GM23338 (cell line): ENCODE data around the gene EP400. TPM values are rescaled to one million over a fixed set of nuclear protein-coding genes. Genes with fewer than 3 reads are reported as not detected.

Experiments used
- ATAC-seq: fragments of 200-7000 bp; cut with Tn5 transposase; 3 replicates; pipeline ENCODE4 v1.9.1; 2020
- DNase-seq: peaks from one replicate; pipeline ENCODE4 v3.0.0-alpha.2; 2015; ENCODE audit warnings: low spot score
- H2AFZ ChIP-seq: fragments of 200-600 bp; sonication (generic); 2 replicates; pipeline ENCODE4 v1.8.0; 2016; ENCODE audit warnings: antibody characterized with exemption, mild to moderate bottlenecking, moderate library complexity
- H3F3A ChIP-seq: fragments of 200-600 bp; sonication (generic); replicated peaks from 2 replicates; pipeline ENCODE4 v1.8.0; 2017; ENCODE audit warnings: antibody characterized with exemption, mixed run types, low read depth
- H3K27ac ChIP-seq: fragments of 200-600 bp; sonication (generic); 2 replicates; pipeline ENCODE4 v1.6.1; 2016; ENCODE audit warnings: low read depth
- H3K27me3 ChIP-seq: fragments of 200-600 bp; sonication (generic); 2 replicates; pipeline ENCODE4 v1.8.0; 2016; ENCODE audit warnings: mild to moderate bottlenecking, mixed run types, moderate library complexity; ENCODE audit not compliant: insufficient read depth
- H3K36me3 ChIP-seq: fragments of 200-600 bp; sonication (generic); 2 replicates; pipeline ENCODE4 v1.8.0; 2016; ENCODE audit warnings: mild to moderate bottlenecking; ENCODE audit not compliant: insufficient read depth
- H3K4me1 ChIP-seq: fragments of 200-600 bp; sonication (generic); 2 replicates; pipeline ENCODE4 v1.8.0; 2016; ENCODE audit warnings: mild to moderate bottlenecking, moderate library complexity; ENCODE audit not compliant: insufficient read depth
- H3K4me2 ChIP-seq: fragments of 200-600 bp; sonication (generic); 2 replicates; pipeline ENCODE4 v1.7.1; 2017; ENCODE audit warnings: mixed run types
- H3K4me3 ChIP-seq: fragments of 200-600 bp; sonication (generic); 2 replicates; pipeline ENCODE4 v1.6.1; 2016; ENCODE audit warnings: mixed run types
- H3K79me2 ChIP-seq: fragments of 200-600 bp; sonication (generic); replicated peaks from 2 replicates; pipeline ENCODE4 v1.8.0; 2017; ENCODE audit warnings: mild to moderate bottlenecking; ENCODE audit not compliant: insufficient read depth
- H3K9me2 ChIP-seq: fragments of 200-600 bp; sonication (generic); 2 replicates; pipeline ENCODE4 v1.8.0; 2017; ENCODE audit not compliant: insufficient read depth
- H4K20me1 ChIP-seq: fragments of 200-600 bp; sonication (generic); replicated peaks from 2 replicates; pipeline ENCODE4 v1.8.0; 2017; ENCODE audit warnings: mild to moderate bottlenecking; ENCODE audit not compliant: insufficient read depth
- H3K27ac Mint-ChIP-seq: 2 replicates; pipeline ENCODE4 v1.8.0; 2020; ENCODE audit warnings: inconsistent platforms, mild to moderate bottlenecking, moderate library complexity, mixed read lengths
- H3K27me3 Mint-ChIP-seq: 3 replicates; pipeline ENCODE4 v1.8.0; 2022; ENCODE audit warnings: low read depth, mild to moderate bottlenecking, moderate library complexity, mixed read lengths, inconsistent platforms; ENCODE audit not compliant: insufficient read depth, poor library complexity
- H3K36me3 Mint-ChIP-seq: 3 replicates; pipeline ENCODE4 v1.8.0; 2021; ENCODE audit warnings: low read depth, mild to moderate bottlenecking, inconsistent platforms, moderate library complexity, mixed read lengths
- H3K4me1 Mint-ChIP-seq: 3 replicates; pipeline ENCODE4 v1.8.0; 2020; ENCODE audit warnings: mild to moderate bottlenecking, inconsistent platforms, mixed read lengths
- H3K4me3 Mint-ChIP-seq: 3 replicates; pipeline ENCODE4 v1.8.0; 2021; ENCODE audit warnings: moderate library complexity, mild to moderate bottlenecking, inconsistent platforms, mixed read lengths
- H3K9me3 Mint-ChIP-seq: 3 replicates; pipeline ENCODE4 v1.8.0; 2020; ENCODE audit warnings: moderate library complexity, mild to moderate bottlenecking, inconsistent platforms, mixed read lengths
- EZH2 ChIP-seq: fragments of 200-600 bp; sonication (generic); IDR thresholded peaks from one replicate; pipeline ENCODE4 v1.8.0; 2017; ENCODE audit warnings: antibody characterized with exemption, mild to moderate bottlenecking, low read depth; ENCODE audit not compliant: unreplicated experiment
- EZH2phosphoT487 ChIP-seq: fragments of 200-600 bp; sonication (generic); IDR thresholded peaks from one replicate; pipeline ENCODE4 v1.8.1; 2018; ENCODE audit warnings: antibody characterized with exemption; ENCODE audit not compliant: unreplicated experiment
- JUNB ChIP-seq: IDR thresholded peaks from one replicate; pipeline ENCODE4 v1.6.1; 2016; ENCODE audit warnings: antibody characterized with exemption; ENCODE audit not compliant: unreplicated experiment
- NANOG ChIP-seq: IDR thresholded peaks from 2 replicates; pipeline ENCODE4 v1.6.1; 2016; ENCODE audit warnings: antibody characterized with exemption, borderline replicate concordance
- POLR2AphosphoS5 ChIP-seq: IDR thresholded peaks from 2 replicates; pipeline ENCODE4 v1.6.1; 2016; ENCODE audit warnings: antibody characterized with exemption, low read depth
- STAT1 ChIP-seq: IDR thresholded peaks from one replicate; pipeline ENCODE4 v1.6.1; 2016; ENCODE audit warnings: antibody characterized with exemption; ENCODE audit not compliant: unreplicated experiment
- ZNF331 ChIP-seq: fragments of 250-450 bp; sonication (Bioruptor Pico); IDR thresholded peaks from 2 replicates; pipeline ENCODE4 v1.5.0; 2020; ENCODE audit warnings: low read depth, mild to moderate bottlenecking, moderate library complexity
- ZNF462 ChIP-seq: fragments of 250-450 bp; sonication (Bioruptor Pico); IDR thresholded peaks from 2 replicates; pipeline ENCODE4 v1.5.0; 2020; ENCODE audit warnings: mild to moderate bottlenecking, moderate library complexity
- polyA plus RNA-seq: library from polyadenylated mRNA; unstranded; fragments of >200 nt; fragmentation: Nextera tagmentation; extraction: Ambion mirVana; gene quantifications from 2 replicates; pipeline ENCODE4 v1.2.1, GENCODE V29; 2016
- total RNA-seq: library from RNA; depleted of rRNA; stranded (reverse); fragments of >200 nt; shearing (Covaris generic); gene quantifications from 2 replicates; pipeline ENCODE4 v1.2.3, GENCODE V29; 2014

Gene EP400
- total and polyA plus RNA-seq, 2 experiments from 2014 or later: 26.3 to 57.2 TPM

- no peak for TF ChIP-seq ZNF462 (CRISPR knock-in tag)
- TF ChIP-seq JUNB: no peak
- TF ChIP-seq EZH2: no peak
- TF ChIP-seq ZNF331 (CRISPR knock-in tag): no peak
- TF ChIP-seq NANOG: no peak
- no peak for TF ChIP-seq POLR2AphosphoS5
These were observed 49.3 kb upstream of the EP400 start (continued) for GRCh38 chr12:131900397-131900796.

GRCh38 chr12:131901431-131902331, 48.1 kb upstream of the EP400 start:
- peaks cover 15% of the 10 kb centered on the region for H3K36me3 Mint-ChIP-seq
- Histone ChIP-seq H3F3A (peaks cover 10% of the 10 kb centered on the region; the same call in 1 of the 2 replicates), H2AFZ (no peak overlapping the region), H4K20me1 (peaks cover 7% of the 10 kb centered on the region), H3K27ac (no peak overlapping the region), H3K79me2 (peaks cover 43% of the 10 kb centered on the region), H3K27me3 (no peaks in the 10 kb centered on the region), H3K4me1 (peaks cover 5% of the 10 kb centered on the region; the same call in 1 of the 2 replicates), H3K9me2 (no peaks in the 10 kb centered on the region), H3K36me3 (no peaks in the 10 kb centered on the region; the same call in 1 of the 2 replicates), H3K4me3 (no peak overlapping the region), H3K4me2 (no peak overlapping the region)
- H3K9me3 Mint-ChIP-seq: no peaks in the 10 kb centered on the region
- peak overlapping the region; percentile 62; the same call in 1 of the 2 replicates for H3K27ac Mint-ChIP-seq
- no peak overlapping the region for H3K4me3 Mint-ChIP-seq
- TF ChIP-seq STAT1 (no peak), ZNF331 (CRISPR knock-in tag) (no peak), EZH2phosphoT487 (no peak), POLR2AphosphoS5 (no peak)
- H3K27me3 Mint-ChIP-seq: peaks cover 11% of the 10 kb centered on the region
- peaks cover 8% of the 10 kb centered on the region; the same call in 1 of the 3 replicates for H3K4me1 Mint-ChIP-seq
- peak; percentile 15 for ATAC-seq
- no peak for DNase-seq
